C4-2B (cell line): ENCODE data around the gene HCFC1.

Experiments
- H3K27ac ChIP-seq: fragments of 450-650 bp; 2 replicates; pipeline ENCODE4 v1.5.1; 2017
- CTCF ChIP-seq: fragments of 450-650 bp; conservative IDR thresholded peaks from 2 replicates; pipeline ENCODE4 v1.5.1; 2017; ENCODE audit warnings: mild to moderate bottlenecking
- ZFX ChIP-seq: fragments of 450-650 bp; IDR thresholded peaks from 2 replicates; pipeline ENCODE4 v1.6.1; 2017

Gene HCFC1

GRCh38 chrX:154012336-154012991, 40.8 kb upstream of the HCFC1 start:
- TF ChIP-seq ZFX = no peak
- TF ChIP-seq CTCF = no peak
- H3K27ac ChIP-seq = no peak overlapping the region

- no peak overlapping the region for H3K27ac ChIP-seq
- TF ChIP-seq ZFX (no peak), CTCF (no peak)
These were observed 40.0 kb upstream of the HCFC1 start for GRCh38 chrX:154011376-154012335.

- TF ChIP-seq CTCF (no peak), ZFX (no peak)
- no peak overlapping the region for H3K27ac ChIP-seq
These were observed 38.9 kb upstream of the HCFC1 start for GRCh38 chrX:154010330-154011087.

- H3K27ac ChIP-seq = no peak overlapping the region
- TF ChIP-seq CTCF = no peak
- no peak for TF ChIP-seq ZFX
These were observed 36.9 kb upstream of the HCFC1 start for GRCh38 chrX:154008521-154008920.

- no peak overlapping the region for H3K27ac ChIP-seq
- no peak for TF ChIP-seq CTCF
- TF ChIP-seq ZFX = no peak
These were observed 35.3 kb upstream of the HCFC1 start for GRCh38 chrX:154006947-154007346.

GRCh38 chrX:154004315-154004714, 32.7 kb upstream of the HCFC1 start:
- H3K27ac ChIP-seq = no peak overlapping the region

More at GRCh38 chrX:154004315-154004714, 32.7 kb upstream of the HCFC1 start:
- no peak for TF ChIP-seq ZFX
- no peak for TF ChIP-seq CTCF
